GM20000 (cell line): ENCODE data around the gene SH3GL3.
A peak's percentile ranks its signal among the peaks of the same experiment; 100 is the strongest.

Source experiments
- DNase-seq: peaks from one replicate; pipeline ENCODE4 v3.0.0; 2012; ENCODE audit warnings: low spot score
- CTCF ChIP-seq: IDR thresholded peaks from 2 replicates; pipeline ENCODE4 v1.5.1; 2012; ENCODE audit warnings: mild to moderate bottlenecking, control low read depth; ENCODE audit errors: extremely low read depth, missing control alignments

SH3GL3 gene

GRCh38 chr15:83558146-83558545 lies 111.0 kb downstream of the SH3GL3 start:
- TF ChIP-seq CTCF, result no peak
- no peak for DNase-seq

GRCh38 chr15:83559310-83559966 lies 112.3 kb downstream of the SH3GL3 start:
- TF ChIP-seq CTCF, result peak; percentile 84
- DNase-seq, result peak; percentile 65

DNA sequence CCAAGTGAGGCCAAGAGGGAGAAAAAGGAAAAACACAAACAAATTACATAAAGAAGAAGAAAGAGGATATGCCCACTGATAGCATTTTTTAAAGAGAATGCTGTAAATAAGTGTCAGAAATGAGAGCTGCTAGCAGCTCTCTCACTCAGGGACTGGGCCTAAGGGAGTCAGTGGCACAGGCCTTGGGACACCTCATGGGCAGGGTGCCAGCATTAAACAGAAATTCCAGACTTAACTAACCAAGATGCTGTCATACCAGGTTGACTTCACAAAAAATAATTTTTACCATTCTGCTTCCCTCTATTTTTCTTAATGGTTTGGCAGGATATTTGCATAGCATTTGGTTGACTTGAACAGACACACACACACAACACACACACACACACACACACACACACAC lies 114.5 kb downstream of the SH3GL3 start:
- TF ChIP-seq CTCF, result no peak
- no peak for DNase-seq

GRCh38 chr15:83565138-83565537 lies 118.0 kb downstream of the SH3GL3 start:
- no peak for TF ChIP-seq CTCF

GRCh38 chr15:83565553-83566159 lies 118.5 kb downstream of the SH3GL3 start:
- peak; percentile 39 for DNase-seq

More at GRCh38 chr15:83565138-83565537, 118.0 kb downstream of the SH3GL3 start:
- no peak for DNase-seq

GRCh38 chr15:83567318-83567717 lies 120.2 kb downstream of the SH3GL3 start:
- no peak for TF ChIP-seq CTCF
- no peak for DNase-seq

More at GRCh38 chr15:83565553-83566159, 118.5 kb downstream of the SH3GL3 start:
- peak; percentile 32 for TF ChIP-seq CTCF

DNA sequence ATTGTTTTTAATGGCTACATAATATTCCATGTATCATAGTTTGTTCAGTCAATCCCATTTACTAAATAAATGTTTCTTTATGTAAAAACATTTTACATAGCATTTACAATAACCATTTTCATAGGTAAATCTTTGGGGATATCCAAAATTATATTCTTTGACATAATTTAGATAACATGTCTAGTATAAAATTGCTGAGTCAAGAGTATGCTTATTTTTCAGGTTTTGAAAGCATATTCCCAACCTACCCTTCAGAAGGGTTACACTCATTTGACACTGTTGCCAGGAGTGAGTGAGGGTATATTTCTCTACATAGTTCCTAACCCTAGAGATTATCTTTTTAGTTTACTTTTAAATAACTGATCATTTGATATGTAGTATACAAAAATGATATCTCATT lies 122.2 kb downstream of the SH3GL3 start:
- DNase-seq, result no peak
- no peak for TF ChIP-seq CTCF
